Peyer's patch (tissue), 4 donors: ENCODE results near the gene RETNLB. TPM values are rescaled to one million over a fixed set of nuclear protein-coding genes. Genes with fewer than 3 reads are reported as not detected.

Experiments
- DNase-seq, 3 donors: peaks; one replicate each; pipeline ENCODE4 v3.0.0-alpha.2; 2017 to 2019
- H3K27ac ChIP-seq, 4 donors: fragments of 200-600 bp; sonication (generic); one replicate each; pipeline ENCODE4 v1.5.1; 2016 to 2019
- H3K27me3 ChIP-seq, 2 donors: fragments of 200-600 bp; sonication (generic); one replicate each; pipeline ENCODE4 v1.5.1; 2019
- H3K36me3 ChIP-seq, 3 donors: fragments of 200-600 bp; sonication (generic); one replicate each; pipeline ENCODE4 v1.5.1; 2016 to 2019
- H3K4me1 ChIP-seq, 4 donors: fragments of 200-600 bp; sonication (generic); one replicate each; pipeline ENCODE4 v1.5.1; 2016 to 2019
- H3K4me3 ChIP-seq, 4 donors: fragments of 200-600 bp; sonication (generic); 1 replicate in 3 of 4; 2 replicates in 1 of 4; pipeline ENCODE4 v1.5.1; 2016 to 2019; ENCODE audit warnings: mild to moderate bottlenecking in 1 of 4
- H3K9me3 ChIP-seq, 4 donors: fragments of 200-600 bp; sonication (generic); one replicate each; pipeline ENCODE4 v1.5.1; 2016 to 2019; ENCODE audit warnings: mild to moderate bottlenecking in 1 of 4
- POLR2A ChIP-seq, 2 donors: fragments of 450-650 bp; IDR thresholded peaks; one replicate each; pipeline ENCODE4 v1.5.1; 2017; ENCODE audit warnings: antibody characterized with exemption in 2 of 2, mild to moderate bottlenecking in 2 of 2, moderate library complexity in 2 of 2
- small RNA-seq, 2 donors: library from RNA; depleted of rRNA; stranded (forward); fragments of <200 nt; gene quantifications; one replicate each; pipeline ENCODE3, GENCODE V24; 2016
- total RNA-seq, 4 donors: library from RNA; depleted of rRNA; stranded (reverse); fragments of >200 nt; gene quantifications; one replicate each; pipeline ENCODE4 v1.1.0, GENCODE V29; 2016
- TF ChIP-seq, protein P1 (sequence below), 6 experiments: fragments of 450-650 bp in 4 of 6; fragments of 200-600 bp in 2 of 6; sonication (generic) in 1 of 6; IDR thresholded peaks; one replicate each; pipeline ENCODE4 v1.5.1; 2017 to 2019; ENCODE audit warnings: antibody characterized with exemption in 6 of 6, mild to moderate bottlenecking in 3 of 6, moderate library complexity in 1 of 6

RETNLB gene
- total RNA-seq, 4 donors from 2014 or later: 10.2 to 42.1 (median 16.5) TPM

DNA sequence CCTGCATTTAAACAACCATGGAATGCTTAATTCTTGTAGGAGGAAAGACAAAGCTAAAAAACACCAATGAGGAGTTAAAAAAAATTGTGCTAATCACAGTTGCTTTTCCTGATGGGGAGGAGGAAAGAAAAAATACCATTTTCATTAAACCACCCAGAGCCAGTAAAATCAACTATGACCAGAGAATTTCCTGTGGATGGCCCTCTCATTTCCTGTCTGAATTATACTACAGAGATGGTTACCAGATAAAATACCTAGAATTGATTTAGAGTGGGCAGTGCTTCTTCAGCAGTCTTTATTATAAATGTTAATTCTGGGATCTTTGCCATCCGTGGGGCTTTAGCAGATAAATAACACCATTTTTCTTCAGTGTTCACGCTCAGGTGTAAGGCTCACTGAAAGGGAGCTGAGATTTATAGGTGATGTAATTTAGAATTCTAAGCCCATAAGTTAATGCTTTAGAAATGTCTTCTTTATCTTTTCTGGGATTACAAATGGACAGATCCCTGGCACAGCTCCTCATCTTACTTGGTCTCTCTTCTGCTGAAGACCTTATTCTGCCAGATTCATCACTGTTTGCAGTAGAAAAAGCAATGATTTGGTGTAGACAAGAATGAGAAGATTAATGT lies 37.9 kb downstream of the RETNLB start:
- Histone ChIP-seq H3K9me3 (no peaks in the 10 kb centered on the region), H3K27ac (no peak overlapping the region), H3K4me3 (no peak overlapping the region), H3K4me1 (no peaks in the 10 kb centered on the region), H3K27me3 (no peaks in the 10 kb centered on the region), H3K36me3 (no peaks in the 10 kb centered on the region)
- no peak for DNase-seq
- TF ChIP-seq, protein P1, sequence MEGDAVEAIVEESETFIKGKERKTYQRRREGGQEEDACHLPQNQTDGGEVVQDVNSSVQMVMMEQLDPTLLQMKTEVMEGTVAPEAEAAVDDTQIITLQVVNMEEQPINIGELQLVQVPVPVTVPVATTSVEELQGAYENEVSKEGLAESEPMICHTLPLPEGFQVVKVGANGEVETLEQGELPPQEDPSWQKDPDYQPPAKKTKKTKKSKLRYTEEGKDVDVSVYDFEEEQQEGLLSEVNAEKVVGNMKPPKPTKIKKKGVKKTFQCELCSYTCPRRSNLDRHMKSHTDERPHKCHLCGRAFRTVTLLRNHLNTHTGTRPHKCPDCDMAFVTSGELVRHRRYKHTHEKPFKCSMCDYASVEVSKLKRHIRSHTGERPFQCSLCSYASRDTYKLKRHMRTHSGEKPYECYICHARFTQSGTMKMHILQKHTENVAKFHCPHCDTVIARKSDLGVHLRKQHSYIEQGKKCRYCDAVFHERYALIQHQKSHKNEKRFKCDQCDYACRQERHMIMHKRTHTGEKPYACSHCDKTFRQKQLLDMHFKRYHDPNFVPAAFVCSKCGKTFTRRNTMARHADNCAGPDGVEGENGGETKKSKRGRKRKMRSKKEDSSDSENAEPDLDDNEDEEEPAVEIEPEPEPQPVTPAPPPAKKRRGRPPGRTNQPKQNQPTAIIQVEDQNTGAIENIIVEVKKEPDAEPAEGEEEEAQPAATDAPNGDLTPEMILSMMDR (IDR thresholded peaks at IDR 0.05): no peak
- TF ChIP-seq POLR2A (IDR thresholded peaks at IDR 0.05): no peak

DNA sequence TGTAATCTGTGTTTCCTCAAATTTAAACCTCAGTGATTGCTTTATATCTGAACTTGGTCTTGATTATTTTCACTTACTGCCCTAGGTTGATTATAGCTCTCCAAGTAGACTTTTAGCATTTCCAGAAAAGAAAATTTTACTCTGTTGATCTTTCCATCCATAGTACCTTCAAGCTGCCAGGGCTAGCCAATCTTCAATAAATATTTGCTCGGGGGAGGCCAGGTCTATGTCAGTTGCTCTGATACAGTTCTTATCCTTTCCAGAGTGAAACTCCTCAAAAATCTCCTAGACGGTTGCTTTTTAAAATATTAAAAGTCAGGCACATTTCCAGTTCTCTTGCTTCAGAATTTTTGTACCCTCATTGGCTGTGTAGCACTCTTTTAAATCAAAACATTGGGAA lies 38.8 kb downstream of the RETNLB start:
- H3K27ac ChIP-seq: no peak overlapping the region
- no peaks in the 10 kb centered on the region for H3K27me3 ChIP-seq
- H3K4me3 ChIP-seq: no peak overlapping the region
- TF ChIP-seq POLR2A (IDR thresholded peaks at IDR 0.05): no peak
- TF ChIP-seq, protein P1 (IDR thresholded peaks at IDR 0.05): no peak
- H3K36me3 ChIP-seq: no peaks in the 10 kb centered on the region
- no peak for DNase-seq
- no peaks in the 10 kb centered on the region for H3K4me1 ChIP-seq
- no peaks in the 10 kb centered on the region for H3K9me3 ChIP-seq

DNA sequence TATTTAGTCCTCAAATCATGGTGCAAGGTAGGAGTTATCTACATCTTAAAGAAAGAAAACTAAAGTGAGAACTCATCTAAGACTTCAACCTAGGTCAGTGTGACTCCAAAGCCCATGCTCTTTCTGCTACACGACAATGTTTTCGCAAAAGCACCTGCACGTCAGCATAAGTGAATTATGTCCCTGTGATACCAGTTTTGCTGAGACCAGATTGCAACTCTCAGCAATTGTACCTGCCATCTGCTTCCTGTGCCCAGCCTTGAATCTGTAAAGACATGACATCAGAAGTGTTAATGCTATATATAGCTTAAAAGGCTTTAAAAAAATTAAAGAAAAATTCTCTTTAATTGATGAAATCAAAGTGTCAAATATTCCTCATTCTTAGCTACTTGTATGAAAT lies 43.4 kb downstream of the RETNLB start:
- Histone ChIP-seq H3K9me3 (no peaks in the 10 kb centered on the region), H3K36me3 (no peaks in the 10 kb centered on the region), H3K4me3 (no peak overlapping the region), H3K27ac (no peak overlapping the region), H3K4me1 (no peaks in the 10 kb centered on the region), H3K27me3 (no peaks in the 10 kb centered on the region)
- no peak for DNase-seq
- TF ChIP-seq, protein P1 (IDR thresholded peaks at IDR 0.05): no peak
- TF ChIP-seq POLR2A (IDR thresholded peaks at IDR 0.05): no peak

DNA sequence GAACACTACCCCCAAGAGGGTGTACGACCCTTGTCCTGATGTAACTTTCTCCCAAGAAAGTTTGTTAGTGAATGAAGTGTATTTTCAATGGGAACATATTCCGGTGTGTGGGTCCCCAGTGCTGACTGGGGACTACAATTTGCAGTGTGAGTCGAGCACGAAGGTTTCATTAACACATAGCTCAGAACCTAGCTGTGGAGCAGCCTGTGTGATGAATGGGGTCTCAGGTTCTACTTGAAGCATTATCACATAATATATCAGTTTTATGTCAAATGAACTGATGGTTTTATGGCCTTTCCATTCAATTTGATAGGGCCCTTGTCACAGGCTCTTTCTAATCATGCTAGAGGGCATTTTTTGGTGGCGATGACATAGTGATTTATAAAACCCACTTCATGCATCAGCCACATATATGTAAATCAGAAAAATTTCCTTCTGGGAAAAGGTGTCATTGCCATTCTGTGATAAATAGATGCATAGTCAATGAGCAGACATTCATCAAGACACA lies 44.1 kb downstream of the RETNLB start:
- no peaks in the 10 kb centered on the region for H3K36me3 ChIP-seq
- no peak overlapping the region for H3K27ac ChIP-seq
- DNase-seq: no peak
- TF ChIP-seq POLR2A (IDR thresholded peaks at IDR 0.05): no peak
- TF ChIP-seq, protein P1 (IDR thresholded peaks at IDR 0.05): no peak
- no peak overlapping the region for H3K4me3 ChIP-seq
- no peaks in the 10 kb centered on the region for H3K27me3 ChIP-seq
- no peaks in the 10 kb centered on the region for H3K9me3 ChIP-seq
- H3K4me1 ChIP-seq: no peaks in the 10 kb centered on the region

Small RNAs within 50 kb of the gene (small RNA-seq; reads per million reads assigned to genes)
- gene AC092185.1: 0 to 0.06 reads per million in 2 donors

Other genes with a start within 250 kb of the RETNLB start
- gene MYH15, start 246.8 kb downstream of the RETNLB start, total RNA-seq: under 1 TPM in 2 of 4 donors, not detected in 2; 0.18 to 0.38 TPM
- 1 to 10 TPM; 2.1 to 7.4 (median 4.5) TPM for gene CIP2A, start 168.0 kb downstream of the RETNLB start, total RNA-seq
- gene DZIP3, start 167.7 kb downstream of the RETNLB start, total RNA-seq: 10 to 100 TPM in 1 of 4 donors, 1 to 10 TPM in 3; 4.6 to 21.5 (median 5.9) TPM
- 1 to 10 TPM in 2 of 4 donors, not detected in 2; 2.3 to 3.3 TPM for gene TRAT1, start 65.4 kb upstream of the RETNLB start, total RNA-seq
- gene GUCA1C, start 196.5 kb upstream of the RETNLB start, total RNA-seq: not detected